Type B pancreatic cell (in vitro differentiated cells): ENCODE measurements around the gene ALDH9A1. TPM values are rescaled to one million over a fixed set of nuclear protein-coding genes. Genes with fewer than 3 reads are reported as not detected.

Experiments
- DNase-seq: peaks from one replicate; pipeline ENCODE4 v3.0.0; 2021; ENCODE audit warnings: mixed read lengths; ENCODE audit not compliant: unreplicated experiment; ENCODE audit errors: extremely low spot score
- H3K27ac Mint-ChIP-seq: 2 replicates; pipeline ENCODE4 v1.8.0; 2021; ENCODE audit warnings: mild to moderate bottlenecking, mixed read lengths
- H3K27me3 Mint-ChIP-seq: 2 replicates; pipeline ENCODE4 v1.8.0; 2021; ENCODE audit warnings: mixed read lengths
- H3K36me3 Mint-ChIP-seq: 2 replicates; pipeline ENCODE4 v1.8.0; 2021; ENCODE audit warnings: mixed read lengths
- H3K4me1 Mint-ChIP-seq: one replicate; pipeline ENCODE4 v1.8.0; 2021; ENCODE audit warnings: mixed read lengths; ENCODE audit not compliant: unreplicated experiment
- H3K4me3 Mint-ChIP-seq: 2 replicates; pipeline ENCODE4 v1.8.0; 2021; ENCODE audit warnings: mild to moderate bottlenecking, mixed read lengths
- H3K9me3 Mint-ChIP-seq: 2 replicates; pipeline ENCODE4 v1.8.0; 2021; ENCODE audit warnings: mixed read lengths
- total RNA-seq: library from RNA; stranded (reverse); gene quantifications from 2 replicates; pipeline ENCODE4 v1.2.1, GENCODE V29; 2021; ENCODE audit warnings: low replicate concordance
- TF ChIP-seq, protein P1 (sequence below): fragments of 200-600 bp; sonication (generic); conservative IDR thresholded peaks from 2 replicates; pipeline ENCODE4 v1.5.0; 2021; ENCODE audit warnings: antibody characterized with exemption, mild to moderate bottlenecking

Gene ALDH9A1
- total RNA-seq, 1 donor from 2014 or later: 57.8 TPM

GRCh38 chr1:165697491-165697880, 876 bp downstream of the ALDH9A1 start:
- Mint-ChIP-seq H3K27me3 (peaks cover 9% of the 10 kb centered on the region), H3K4me1 (peaks cover 15% of the 10 kb centered on the region), H3K27ac (peak overlapping the region; percentile 92), H3K9me3 (no peaks in the 10 kb centered on the region), H3K36me3 (peaks cover 7% of the 10 kb centered on the region), H3K4me3 (peak overlapping the region; percentile 98)
- no peak for DNase-seq
- TF ChIP-seq, protein P1, sequence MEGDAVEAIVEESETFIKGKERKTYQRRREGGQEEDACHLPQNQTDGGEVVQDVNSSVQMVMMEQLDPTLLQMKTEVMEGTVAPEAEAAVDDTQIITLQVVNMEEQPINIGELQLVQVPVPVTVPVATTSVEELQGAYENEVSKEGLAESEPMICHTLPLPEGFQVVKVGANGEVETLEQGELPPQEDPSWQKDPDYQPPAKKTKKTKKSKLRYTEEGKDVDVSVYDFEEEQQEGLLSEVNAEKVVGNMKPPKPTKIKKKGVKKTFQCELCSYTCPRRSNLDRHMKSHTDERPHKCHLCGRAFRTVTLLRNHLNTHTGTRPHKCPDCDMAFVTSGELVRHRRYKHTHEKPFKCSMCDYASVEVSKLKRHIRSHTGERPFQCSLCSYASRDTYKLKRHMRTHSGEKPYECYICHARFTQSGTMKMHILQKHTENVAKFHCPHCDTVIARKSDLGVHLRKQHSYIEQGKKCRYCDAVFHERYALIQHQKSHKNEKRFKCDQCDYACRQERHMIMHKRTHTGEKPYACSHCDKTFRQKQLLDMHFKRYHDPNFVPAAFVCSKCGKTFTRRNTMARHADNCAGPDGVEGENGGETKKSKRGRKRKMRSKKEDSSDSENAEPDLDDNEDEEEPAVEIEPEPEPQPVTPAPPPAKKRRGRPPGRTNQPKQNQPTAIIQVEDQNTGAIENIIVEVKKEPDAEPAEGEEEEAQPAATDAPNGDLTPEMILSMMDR: no peak

DNA sequence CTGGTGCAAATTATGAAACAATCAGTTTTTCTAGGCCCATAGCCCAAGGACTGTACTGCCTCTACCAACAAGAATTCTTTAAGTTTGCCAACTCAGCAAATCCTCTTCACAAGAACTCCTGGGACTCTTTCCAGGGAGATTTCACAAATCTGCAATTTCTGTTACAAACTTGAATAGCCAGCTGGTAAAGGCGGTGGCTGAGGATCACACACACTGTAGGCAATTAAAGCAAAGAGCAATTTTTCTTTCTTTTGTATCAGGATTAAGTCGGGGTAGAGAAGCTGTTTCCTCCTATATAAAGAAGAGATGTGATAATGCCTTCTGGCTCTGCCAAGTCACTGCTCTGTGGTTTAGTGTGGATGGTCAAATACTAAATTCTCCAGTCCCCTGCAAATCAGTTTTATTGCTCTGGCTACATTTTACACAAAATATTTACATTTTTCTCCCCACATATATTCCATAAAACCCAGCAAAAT, 1.7 kb downstream of the ALDH9A1 start:
- Mint-ChIP-seq H3K27me3 (peaks cover 6% of the 10 kb centered on the region), H3K27ac (peak overlapping the region; percentile 79), H3K4me1 (peaks cover 15% of the 10 kb centered on the region), H3K4me3 (peak overlapping the region; percentile 78), H3K9me3 (no peaks in the 10 kb centered on the region), H3K36me3 (peaks cover 14% of the 10 kb centered on the region)
- TF ChIP-seq, protein P1: no peak
- no peak for DNase-seq

- DNase-seq: no peak
- Mint-ChIP-seq H3K4me3 (peak overlapping the region; percentile 52), H3K36me3 (peaks cover 26% of the 10 kb centered on the region), H3K27me3 (no peaks in the 10 kb centered on the region), H3K27ac (no peak overlapping the region), H3K4me1 (peaks cover 15% of the 10 kb centered on the region), H3K9me3 (no peaks in the 10 kb centered on the region)
- TF ChIP-seq, protein P1: no peak
These were observed 3.3 kb downstream of the ALDH9A1 start for GRCh38 chr1:165695031-165695430.

GRCh38 chr1:165688046-165688445, 10.3 kb downstream of the ALDH9A1 start:
- Mint-ChIP-seq H3K27me3 (no peaks in the 10 kb centered on the region), H3K36me3 (peaks cover 56% of the 10 kb centered on the region), H3K27ac (no peak overlapping the region)

DNA sequence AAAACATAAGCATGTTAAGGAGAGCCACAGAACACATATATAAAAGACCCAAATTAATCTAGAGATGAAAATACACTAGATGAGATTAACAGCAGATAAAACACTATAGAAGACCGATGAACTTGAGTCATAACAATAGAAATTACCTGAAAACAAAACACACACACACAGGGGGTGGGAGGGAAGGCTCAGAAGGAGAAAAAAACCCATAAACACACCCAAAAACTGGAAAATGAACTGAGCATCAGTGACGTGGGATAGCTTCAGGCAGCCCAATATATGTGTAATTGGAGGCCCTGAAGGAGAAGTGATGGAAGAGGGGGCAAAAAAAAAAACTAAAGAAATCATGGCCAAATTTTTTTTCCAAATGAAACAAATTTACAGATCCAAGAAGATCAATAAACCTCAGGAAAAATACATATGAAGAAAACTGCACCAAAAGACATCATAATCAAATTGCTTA, 11.4 kb downstream of the ALDH9A1 start:
- peaks cover 7% of the 10 kb centered on the region for H3K9me3 Mint-ChIP-seq
- H3K4me3 Mint-ChIP-seq: no peak overlapping the region
- H3K27me3 Mint-ChIP-seq: no peaks in the 10 kb centered on the region
- H3K36me3 Mint-ChIP-seq: peaks cover 62% of the 10 kb centered on the region
- no peak for DNase-seq
- peaks cover 6% of the 10 kb centered on the region for H3K4me1 Mint-ChIP-seq
- no peak overlapping the region for H3K27ac Mint-ChIP-seq
- TF ChIP-seq, protein P1: no peak

More at GRCh38 chr1:165688046-165688445, 10.3 kb downstream of the ALDH9A1 start:
- TF ChIP-seq, protein P1: no peak
- Mint-ChIP-seq H3K4me3 (no peak overlapping the region), H3K4me1 (peaks cover 6% of the 10 kb centered on the region), H3K9me3 (peaks cover 7% of the 10 kb centered on the region)
- DNase-seq: no peak
